Tibial nerve (tissue), 4 donors: Measurements from ENCODE around the gene RPLP2. TPM values are rescaled to one million over a fixed set of nuclear protein-coding genes. Genes with fewer than 3 reads are reported as not detected.

Source experiments
- DNase-seq, 2 donors: peaks; one replicate each; pipeline ENCODE4 v3.0.0-alpha.2; 2019; ENCODE audit warnings: low spot score in 2 of 2
- H3K27ac ChIP-seq, 4 donors: fragments of 200-600 bp; sonication (generic) in 3 of 4; one replicate each; pipeline ENCODE4 v1.5.1; 2017 to 2019; ENCODE audit warnings: mild to moderate bottlenecking in 1 of 4
- H3K27me3 ChIP-seq, 2 donors: fragments of 200-600 bp; sonication (generic) in 1 of 2; one replicate each; pipeline versions ENCODE4 v1.5.1 to v1.6.0; 2017 to 2019
- H3K36me3 ChIP-seq, 3 donors: fragments of 200-600 bp; sonication (generic); one replicate each; pipeline ENCODE4 v1.5.1; 2018 to 2019
- H3K4me1 ChIP-seq, 4 donors: fragments of 200-600 bp; sonication (generic) in 3 of 4; one replicate each; pipeline ENCODE4 v1.5.1; 2017 to 2019
- H3K4me3 ChIP-seq, 4 donors: fragments of 200-600 bp; sonication (generic) in 3 of 4; one replicate each; pipeline ENCODE4 v1.5.1; 2017 to 2019; ENCODE audit warnings: mild to moderate bottlenecking in 1 of 4, moderate library complexity in 1 of 4
- H3K9me3 ChIP-seq, 4 donors: fragments of 200-600 bp; sonication (generic) in 3 of 4; one replicate each; pipeline ENCODE4 v1.5.1; 2017 to 2019
- EP300 ChIP-seq, 2 donors: sonication (generic); formaldehyde crosslinking; IDR thresholded peaks; one replicate each; pipeline ENCODE4 v1.6.1; 2017; ENCODE audit warnings: antibody characterized with exemption in 2 of 2, mild to moderate bottlenecking in 1 of 2
- POLR2A ChIP-seq, 2 donors: fragments of 450-650 bp; IDR thresholded peaks; one replicate each; pipeline ENCODE4 v1.6.1; 2017; ENCODE audit warnings: antibody characterized with exemption in 2 of 2, mild to moderate bottlenecking in 2 of 2, moderate library complexity in 2 of 2
- WGBS, 2 donors: methylation state at CpG; one replicate each; pipeline ENCODE4 v1.1.5; 2018; 5-methylcytosine and 5-hydroxymethylcytosine counted together
- total RNA-seq, 4 donors: library from RNA; depleted of rRNA; stranded (reverse); fragments of >200 nt; gene quantifications; one replicate each; pipeline ENCODE4 v1.1.0, GENCODE V29; 2016
- TF ChIP-seq, protein P1 (sequence below), 5 experiments: fragments of 200-600 bp in 3 of 5; fragments of 450-650 bp in 2 of 5; sonication (generic) in 3 of 5; IDR thresholded peaks; one replicate each; pipeline ENCODE4 v1.5.1; 2016 to 2019; ENCODE audit warnings: antibody characterized with exemption in 5 of 5, mild to moderate bottlenecking in 3 of 5, moderate library complexity in 2 of 5

RPLP2 gene
- total RNA-seq, 4 donors from 2014 or later, result 404 to 765 (median 584) TPM

DNA sequence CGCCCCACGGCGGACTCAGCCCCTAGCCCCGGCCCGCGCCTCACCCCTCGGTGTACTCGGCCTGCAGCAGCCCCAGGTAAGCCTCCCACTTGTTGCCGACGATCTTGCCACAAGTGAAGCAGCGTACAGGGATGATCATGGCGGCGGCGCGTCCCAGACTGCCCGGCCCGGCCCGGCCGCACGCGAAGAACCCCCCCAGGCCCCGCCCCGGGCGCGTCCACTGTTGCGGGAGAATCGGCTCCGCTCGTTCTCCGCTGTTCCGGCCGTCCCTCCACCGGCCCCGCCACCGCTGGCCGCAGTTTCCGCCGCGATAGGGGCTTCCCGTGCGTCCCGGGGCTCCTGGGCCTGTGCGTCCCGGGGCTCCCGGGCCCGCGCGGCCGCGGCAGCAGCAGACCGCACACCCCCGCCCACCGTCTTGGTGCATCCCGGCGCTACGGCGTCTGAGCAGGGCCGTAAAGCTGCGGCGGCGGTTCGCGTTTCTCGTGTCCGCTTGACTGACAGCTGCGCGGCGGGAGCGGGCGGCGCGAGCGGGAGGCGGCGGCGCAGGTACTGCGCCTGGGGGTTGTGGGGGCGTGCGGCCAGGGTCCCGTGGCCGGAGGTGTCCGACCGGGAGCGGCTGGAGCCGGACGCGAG, 32.7 kb downstream of the RPLP2 start, which contains the start of the genes POLR2L and TSPAN4:
POLR2L (minus strand) TSS at position 160 of the 633 bp plus-strand sequence; CDS start at position 139, 21 bp downstream.
TSPAN4 (plus strand) TSS at position 483 of the 633 bp plus-strand sequence. CDS start 7,453 bp downstream, outside the sequence.
- Histone ChIP-seq H3K27me3 (no peaks in the 10 kb centered on the region), H3K4me1 (peaks cover 0 to 77% (median 48%) of the 10 kb centered on the region in 4 donors), H3K27ac (peak within 1 kb of the TSS; percentile 92 to 98 (median 94)), H3K9me3 (no peaks in the 10 kb centered on the region), H3K36me3 (peaks cover 0 to 43% (median 7%) of the 10 kb centered on the region in 3 donors), H3K4me3 (peak within 1 kb of the TSS; percentile 69 to 95 (median 79))
- peak; percentile 49 to 88 for TF ChIP-seq POLR2A (IDR thresholded peaks at IDR 0.05)
- TF ChIP-seq, protein P1, sequence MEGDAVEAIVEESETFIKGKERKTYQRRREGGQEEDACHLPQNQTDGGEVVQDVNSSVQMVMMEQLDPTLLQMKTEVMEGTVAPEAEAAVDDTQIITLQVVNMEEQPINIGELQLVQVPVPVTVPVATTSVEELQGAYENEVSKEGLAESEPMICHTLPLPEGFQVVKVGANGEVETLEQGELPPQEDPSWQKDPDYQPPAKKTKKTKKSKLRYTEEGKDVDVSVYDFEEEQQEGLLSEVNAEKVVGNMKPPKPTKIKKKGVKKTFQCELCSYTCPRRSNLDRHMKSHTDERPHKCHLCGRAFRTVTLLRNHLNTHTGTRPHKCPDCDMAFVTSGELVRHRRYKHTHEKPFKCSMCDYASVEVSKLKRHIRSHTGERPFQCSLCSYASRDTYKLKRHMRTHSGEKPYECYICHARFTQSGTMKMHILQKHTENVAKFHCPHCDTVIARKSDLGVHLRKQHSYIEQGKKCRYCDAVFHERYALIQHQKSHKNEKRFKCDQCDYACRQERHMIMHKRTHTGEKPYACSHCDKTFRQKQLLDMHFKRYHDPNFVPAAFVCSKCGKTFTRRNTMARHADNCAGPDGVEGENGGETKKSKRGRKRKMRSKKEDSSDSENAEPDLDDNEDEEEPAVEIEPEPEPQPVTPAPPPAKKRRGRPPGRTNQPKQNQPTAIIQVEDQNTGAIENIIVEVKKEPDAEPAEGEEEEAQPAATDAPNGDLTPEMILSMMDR (IDR thresholded peaks at IDR 0.05), result peak in 2 of 5 experiments; percentile 73 to 87
- peak in 1 of 2 donors; percentile 91 for TF ChIP-seq EP300 (IDR thresholded peaks at IDR 0.05)
- peak; percentile 77 to 88 for DNase-seq
- WGBS, 2 donors, result 0 to 1% methylated on average over 1 to 51 of the region's 87 CpGs

GRCh38 chr11:843086-843734, 33.4 kb downstream of the RPLP2 start:
- TF ChIP-seq, protein P1 (IDR thresholded peaks at IDR 0.05), result no peak
- TF ChIP-seq POLR2A (IDR thresholded peaks at IDR 0.05), result no peak
- TF ChIP-seq EP300 (IDR thresholded peaks at IDR 0.05), result no peak
- peak overlapping the region; percentile 92 to 98 (median 94) for H3K27ac ChIP-seq
- H3K36me3 ChIP-seq, result peaks cover 0 to 41% (median 7%) of the 10 kb centered on the region in 3 donors
- H3K4me3 ChIP-seq, result peak overlapping the region; percentile 69 to 95 (median 79)
- peaks cover 0 to 81% (median 53%) of the 10 kb centered on the region in 4 donors for H3K4me1 ChIP-seq
- 1 to 5% methylated on average over 7 to 53 of the region's 53 CpGs for WGBS, 2 donors
- H3K9me3 ChIP-seq, result no peaks in the 10 kb centered on the region
- no peak for DNase-seq
- H3K27me3 ChIP-seq, result peaks cover 0 to 4% of the 10 kb centered on the region in 2 donors

DNA sequence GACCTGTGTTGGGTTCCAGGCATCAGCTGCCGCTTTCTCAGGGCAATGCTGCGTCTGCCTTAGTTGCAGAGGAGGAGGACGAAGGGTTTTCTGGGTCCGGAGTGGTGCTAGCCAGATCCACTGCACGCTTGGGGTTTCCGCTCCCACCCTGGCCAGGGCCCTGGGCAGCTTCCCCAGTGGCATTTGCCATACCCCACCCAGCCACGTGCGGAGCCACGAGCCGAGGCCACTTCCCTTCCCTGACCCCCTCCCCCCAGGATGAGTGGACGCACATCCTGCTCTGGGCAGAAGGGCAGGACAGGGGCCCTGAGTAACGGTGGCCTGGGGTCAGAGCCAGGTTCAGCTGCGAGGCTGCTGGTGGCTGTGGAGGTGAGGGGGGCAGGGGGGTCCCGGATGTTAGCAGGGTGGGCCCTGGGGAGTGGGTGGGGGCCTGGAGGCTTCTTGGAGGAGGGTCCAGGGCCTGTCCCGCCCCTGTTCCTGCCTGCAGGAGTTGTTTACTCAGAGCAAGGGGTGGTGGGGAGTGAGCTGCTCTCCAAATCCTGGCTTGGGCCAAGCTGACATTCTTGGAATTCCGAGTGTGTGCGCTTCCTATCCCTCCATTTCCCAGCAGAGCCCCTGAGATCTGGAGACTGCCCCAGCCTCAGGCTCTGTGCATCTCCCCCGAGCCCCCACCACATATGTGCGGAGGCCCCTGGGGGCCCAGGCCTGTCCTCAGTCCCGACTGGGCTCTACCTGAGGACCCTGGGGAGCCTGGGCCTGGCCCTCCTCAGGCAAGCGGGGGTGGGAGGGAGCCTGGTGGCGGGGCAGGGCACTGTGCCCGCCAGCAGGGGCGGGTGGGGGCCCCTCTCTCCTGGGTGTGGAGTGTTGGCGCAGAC, 34.3 kb downstream of the RPLP2 start:
- DNase-seq, result peak; percentile 92 to 97
- peak overlapping the region; percentile 69 to 95 (median 79) for H3K4me3 ChIP-seq
- WGBS, 2 donors, result 2% methylated on average over 13 to 18 of the region's 25 CpGs
- peaks cover 0 to 13% of the 10 kb centered on the region in 2 donors for H3K27me3 ChIP-seq
- TF ChIP-seq POLR2A (IDR thresholded peaks at IDR 0.05) (peak; percentile 26 to 70), EP300 (IDR thresholded peaks at IDR 0.05) (peak; percentile 65 to 98)
- TF ChIP-seq, protein P1 (IDR thresholded peaks at IDR 0.05), result peak in 1 of 5 experiments; percentile 12
- peaks cover 0 to 81% (median 60%) of the 10 kb centered on the region in 4 donors for H3K4me1 ChIP-seq
- peak overlapping the region; percentile 92 to 98 (median 94) for H3K27ac ChIP-seq
- H3K9me3 ChIP-seq, result no peaks in the 10 kb centered on the region
- peaks cover 0 to 33% (median 7%) of the 10 kb centered on the region in 3 donors for H3K36me3 ChIP-seq

DNA sequence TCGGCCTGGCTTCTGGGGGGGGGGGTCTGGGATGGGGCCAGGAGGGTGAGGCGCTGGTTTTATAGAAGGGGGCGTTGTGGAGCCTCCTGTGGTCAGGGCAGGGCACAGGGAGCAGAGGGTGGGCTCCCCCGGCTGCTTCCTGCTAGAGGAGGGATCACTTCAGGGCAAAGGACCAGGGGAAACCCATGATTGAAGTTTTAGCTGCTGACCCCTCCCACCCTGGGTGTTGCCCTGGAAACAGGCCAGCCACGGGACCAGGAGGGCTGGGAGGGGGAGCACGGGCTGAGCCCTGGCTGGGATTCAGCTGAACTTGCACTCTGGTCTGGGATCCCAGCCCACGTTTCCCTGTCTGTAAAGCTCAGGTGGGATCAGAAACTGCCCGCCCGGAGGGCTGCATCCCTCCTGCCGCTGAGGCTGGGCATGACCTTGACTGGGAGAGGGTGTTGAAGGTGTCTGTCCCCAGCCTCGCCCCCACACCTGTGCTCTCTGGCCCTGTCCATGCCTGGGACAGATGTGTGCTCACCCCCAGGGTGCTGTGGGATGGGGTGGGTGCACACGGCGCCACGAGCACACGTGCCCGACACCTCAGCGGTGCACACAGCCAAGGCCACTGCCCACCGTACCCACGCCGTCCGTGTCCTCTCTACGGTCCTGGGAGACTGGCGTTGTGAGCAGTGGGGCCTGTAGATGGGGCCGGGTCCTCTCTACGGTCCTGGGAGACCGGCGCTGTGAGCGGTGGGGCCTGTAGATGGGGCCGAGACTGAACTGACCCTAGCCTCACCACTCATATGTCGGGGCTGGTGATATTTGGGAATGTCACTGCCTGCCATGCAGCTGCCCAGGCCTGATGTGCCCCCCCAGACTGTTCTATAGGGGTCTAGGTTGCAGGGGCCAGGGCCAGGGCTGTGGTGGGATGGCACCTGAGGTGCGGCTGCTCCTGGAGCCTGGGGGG, 35.2 kb downstream of the RPLP2 start:
- Histone ChIP-seq H3K4me3 (peak overlapping the region; percentile 69 to 95 (median 79)), H3K9me3 (no peaks in the 10 kb centered on the region), H3K27me3 (peaks cover 0 to 15% of the 10 kb centered on the region in 2 donors), H3K4me1 (peaks cover 0 to 80% (median 62%) of the 10 kb centered on the region in 4 donors), H3K36me3 (peaks cover 0 to 24% (median 3%) of the 10 kb centered on the region in 3 donors), H3K27ac (peak overlapping the region; percentile 92 to 98 (median 94))
- TF ChIP-seq, protein P1 (IDR thresholded peaks at IDR 0.05), result peak in 1 of 5 experiments; percentile 13
- peak in 1 of 2 donors; percentile 19 for TF ChIP-seq POLR2A (IDR thresholded peaks at IDR 0.05)
- TF ChIP-seq EP300 (IDR thresholded peaks at IDR 0.05), result peak; percentile 79 to 90
- DNase-seq, result peak; percentile 92 to 97
- 21 to 26% methylated on average over 9 to 24 of the region's 31 CpGs for WGBS, 2 donors
